ENCODE results near the gene TNFRSF1B.

TNFRSF1B gene

GRCh38 chr1:12176298-12177118 is 9.7 kb downstream of the TNFRSF1B start:
- no peak for DNase-seq

GRCh38 chr1:12177156-12177998 is 10.6 kb downstream of the TNFRSF1B start:
- DNase-seq: no peak

- peak; percentile 97 for DNase-seq
Observed at GRCh38 chr1:12177999-12178441, 11.2 kb downstream of the TNFRSF1B start.

GRCh38 chr1:12178511-12178910 is 11.7 kb downstream of the TNFRSF1B start:
- no peak for DNase-seq

- peak; percentile 87 for DNase-seq
Observed at GRCh38 chr1:12179111-12179519, 12.3 kb downstream of the TNFRSF1B start.

GRCh38 chr1:12179676-12180075 is 12.9 kb downstream of the TNFRSF1B start:
- no peak for DNase-seq

- DNase-seq: peak; percentile 83
Observed at GRCh38 chr1:12180315-12180714, 13.5 kb downstream of the TNFRSF1B start.

- no peak for DNase-seq
Observed at GRCh38 chr1:12180903-12181302, 14.1 kb downstream of the TNFRSF1B start.

- no peak for DNase-seq
Observed at GRCh38 chr1:12181568-12181967, 14.8 kb downstream of the TNFRSF1B start.

GRCh38 chr1:12182410-12182984 is 15.7 kb downstream of the TNFRSF1B start:
- DNase-seq: no peak

- no peak for DNase-seq
Observed at GRCh38 chr1:12183095-12183794, 16.5 kb downstream of the TNFRSF1B start.

- DNase-seq: peak; percentile 94
Observed at GRCh38 chr1:12184008-12184681, 17.4 kb downstream of the TNFRSF1B start.

GRCh38 chr1:12185036-12185917 is 18.5 kb downstream of the TNFRSF1B start:
- DNase-seq: no peak

GRCh38 chr1:12185918-12186678 is 19.3 kb downstream of the TNFRSF1B start:
- no peak for DNase-seq

- no peak for DNase-seq
Observed at GRCh38 chr1:12186679-12186985, 19.8 kb downstream of the TNFRSF1B start.

GRCh38 chr1:12188115-12188514 is 21.3 kb downstream of the TNFRSF1B start:
- no peak for DNase-seq

- DNase-seq: no peak
Observed at GRCh38 chr1:12188657-12189327, 22.0 kb downstream of the TNFRSF1B start.

- no peak for DNase-seq
Observed at GRCh38 chr1:12189328-12189682, 22.5 kb downstream of the TNFRSF1B start.

- DNase-seq: no peak
Observed at GRCh38 chr1:12191242-12192032, 24.6 kb downstream of the TNFRSF1B start.

Data from suppressor macrophage treated with lipopolysaccharide for 4 hours (primary cell).